Suprapubic skin (tissue), 3 donors: ENCODE data around the gene SMAD1.

Experiments used
- CTCF ChIP-seq, 2 donors: fragments of 200-600 bp in 1 of 2; fragments of 450-650 bp in 1 of 2; sonication (generic) in 1 of 2; IDR thresholded peaks; one replicate each; pipeline ENCODE4 v1.5.1; 2016 to 2019; ENCODE audit warnings: antibody characterized with exemption in 2 of 2, mild to moderate bottlenecking in 1 of 2, moderate library complexity in 1 of 2
- POLR2AphosphoS5 ChIP-seq, 3 donors: sonication (generic); formaldehyde crosslinking; IDR thresholded peaks; one replicate each; pipeline ENCODE4 v1.6.1; 2017; ENCODE audit warnings: antibody characterized with exemption in 3 of 3

- no peak for TF ChIP-seq POLR2AphosphoS5 (IDR thresholded peaks at IDR 0.05)
- TF ChIP-seq CTCF (IDR thresholded peaks at IDR 0.05): peak; percentile 46 to 66
These were observed 76.1 kb downstream of the SMAD1 start for GRCh38 chr4:145557720-145558119.
